HEK293 (cell line): ENCODE measurements around the gene SLC8A1.

Experiments
- CTCF ChIA-PET: fragments of 350-600 bp; formaldehyde crosslinking; extraction: SDS; loops from one replicate; lab custom pipeline; 2021; ENCODE audit warnings: antibody characterized with exemption; lab: Yijun Ruan, JAX
- POLR2A ChIA-PET: fragments of 300-600 bp; formaldehyde crosslinking; extraction: SDS; loops from one replicate; lab custom pipeline; 2020; ENCODE audit warnings: antibody characterized with exemption, inconsistent platforms; lab: Yijun Ruan, JAX
- H3K27ac ChIP-seq: fragments of 200-500 bp; sonication (Bioruptor generic); 2 replicates; pipeline ENCODE4 v1.5.1; 2014; ENCODE audit warnings: low read depth, low read length, control low read depth, inconsistent platforms; ENCODE audit errors: extremely low read depth
- H3K36me3 ChIP-seq, 2 experiments: fragments of 200-500 bp in 1 of 2; sonication (Bioruptor generic) in 1 of 2; 1 replicate in 1 of 2; 2 replicates in 1 of 2; pipeline ENCODE4 v1.5.1; 2014 to 2017; ENCODE audit warnings: inconsistent platforms in 2 of 2, low read length in 2 of 2; ENCODE audit not compliant: control insufficient read depth in 2 of 2, insufficient read depth in 1 of 2
- H3K4me1 ChIP-seq: fragments of 200-500 bp; sonication (Bioruptor generic); 2 replicates; pipeline ENCODE4 v1.5.1; 2014; ENCODE audit warnings: mild to moderate bottlenecking, low read length, inconsistent platforms; ENCODE audit not compliant: control insufficient read depth, insufficient read depth
- H3K4me3 ChIP-seq: 2 replicates; pipeline ENCODE4 v1.5.1; 2011; ENCODE audit warnings: low read depth, mild to moderate bottlenecking, control low read depth, low read length, moderate library complexity
- H3K9me3 ChIP-seq: fragments of 200-500 bp; sonication (Bioruptor generic); 2 replicates; pipeline ENCODE4 v1.5.1; 2014; ENCODE audit warnings: low read depth, low read length, inconsistent platforms; ENCODE audit not compliant: control insufficient read depth, insufficient read depth
- SP2 ChIP-seq: fragments of 450-650 bp; formaldehyde crosslinking; IDR thresholded peaks from 2 replicates; pipeline ENCODE4 v1.5.1; 2016; ENCODE audit warnings: missing biosample characterization, missing genetic modification characterization
- YY2 ChIP-seq: fragments of 450-650 bp; formaldehyde crosslinking; IDR thresholded peaks from 2 replicates; pipeline ENCODE4 v1.5.1; 2016; ENCODE audit warnings: missing biosample characterization, missing genetic modification characterization
- ZBTB21 ChIP-seq: fragments of 450-650 bp; formaldehyde crosslinking; IDR thresholded peaks from 2 replicates; pipeline ENCODE4 v1.5.1; 2017; ENCODE audit warnings: missing biosample characterization, missing genetic modification characterization
- ZBTB48 ChIP-seq: fragments of 450-650 bp; formaldehyde crosslinking; IDR thresholded peaks from 2 replicates; pipeline ENCODE4 v1.5.1; 2016; ENCODE audit warnings: missing biosample characterization, missing genetic modification characterization
- ZBTB7A ChIP-seq: fragments of 450-650 bp; formaldehyde crosslinking; IDR thresholded peaks from 2 replicates; pipeline ENCODE4 v1.5.1; 2016; ENCODE audit warnings: low read depth, missing biosample characterization, missing genetic modification characterization
- ZFP37 ChIP-seq: fragments of 450-650 bp; formaldehyde crosslinking; IDR thresholded peaks from 2 replicates; pipeline ENCODE4 v1.5.1; 2016; ENCODE audit warnings: missing biosample characterization, missing genetic modification characterization
- ZFP69B ChIP-seq: fragments of 450-650 bp; formaldehyde crosslinking; IDR thresholded peaks from 2 replicates; pipeline ENCODE4 v1.5.1; 2016; ENCODE audit warnings: missing biosample characterization, missing genetic modification characterization
- ZNF10 ChIP-seq: fragments of 450-650 bp; formaldehyde crosslinking; IDR thresholded peaks from 2 replicates; pipeline ENCODE4 v1.5.1; 2017; ENCODE audit warnings: missing biosample characterization, missing genetic modification characterization
- ZNF138 ChIP-seq: fragments of 450-650 bp; formaldehyde crosslinking; IDR thresholded peaks from 2 replicates; pipeline ENCODE4 v1.5.1; 2016; ENCODE audit warnings: missing biosample characterization, missing genetic modification characterization, borderline replicate concordance
- ZNF202 ChIP-seq: fragments of 450-650 bp; formaldehyde crosslinking; IDR thresholded peaks from 2 replicates; pipeline ENCODE4 v1.5.1; 2016; ENCODE audit warnings: missing biosample characterization, missing genetic modification characterization, borderline replicate concordance
- ZNF211 ChIP-seq: fragments of 450-650 bp; formaldehyde crosslinking; IDR thresholded peaks from 2 replicates; pipeline ENCODE4 v1.5.1; 2016; ENCODE audit warnings: low read depth, missing biosample characterization, missing genetic modification characterization
- ZNF221 ChIP-seq: fragments of 450-650 bp; formaldehyde crosslinking; IDR thresholded peaks from 2 replicates; pipeline ENCODE4 v1.5.1; 2017; ENCODE audit warnings: missing biosample characterization, missing genetic modification characterization, borderline replicate concordance
- ZNF223 ChIP-seq: fragments of 450-650 bp; formaldehyde crosslinking; IDR thresholded peaks from 2 replicates; pipeline ENCODE4 v1.5.1; 2016; ENCODE audit warnings: missing biosample characterization, missing genetic modification characterization
- ZNF292 ChIP-seq: fragments of 450-650 bp; formaldehyde crosslinking; IDR thresholded peaks from 2 replicates; pipeline ENCODE4 v1.5.1; 2016; ENCODE audit warnings: low read depth, missing biosample characterization, missing genetic modification characterization, borderline replicate concordance
- ZNF311 ChIP-seq: fragments of 450-650 bp; formaldehyde crosslinking; IDR thresholded peaks from 2 replicates; pipeline ENCODE4 v1.5.1; 2017; ENCODE audit warnings: missing biosample characterization, missing genetic modification characterization, borderline replicate concordance
- ZNF510 ChIP-seq: fragments of 450-650 bp; formaldehyde crosslinking; IDR thresholded peaks from 2 replicates; pipeline ENCODE4 v1.5.1; 2018; ENCODE audit warnings: mild to moderate bottlenecking, missing genetic modification characterization, missing biosample characterization; ENCODE audit not compliant: insufficient replicate concordance
- ZNF521 ChIP-seq: fragments of 450-650 bp; formaldehyde crosslinking; IDR thresholded peaks from 2 replicates; pipeline ENCODE4 v1.5.1; 2017; ENCODE audit warnings: missing biosample characterization, mild to moderate bottlenecking, missing genetic modification characterization
- ZNF561 ChIP-seq: fragments of 450-650 bp; IDR thresholded peaks from 2 replicates; pipeline ENCODE4 v1.5.1; 2018; ENCODE audit warnings: missing biosample characterization, missing genetic modification characterization, borderline replicate concordance
- ZNF571 ChIP-seq: fragments of 450-650 bp; formaldehyde crosslinking; IDR thresholded peaks from 2 replicates; pipeline ENCODE4 v1.5.0; 2017; ENCODE audit warnings: missing biosample characterization, missing genetic modification characterization
- ZNF585B ChIP-seq: fragments of 450-650 bp; formaldehyde crosslinking; IDR thresholded peaks from 2 replicates; pipeline ENCODE4 v1.5.1; 2016; ENCODE audit warnings: missing biosample characterization, missing genetic modification characterization
- ZNF626 ChIP-seq: fragments of 450-650 bp; sonication (Bioruptor Pico); formaldehyde crosslinking; IDR thresholded peaks from 2 replicates; pipeline ENCODE4 v1.5.1; 2018; ENCODE audit warnings: missing biosample characterization, missing genetic modification characterization, inconsistent platforms
- ZNF785 ChIP-seq: fragments of 450-650 bp; formaldehyde crosslinking; IDR thresholded peaks from 2 replicates; pipeline ENCODE4 v1.5.1; 2016; ENCODE audit warnings: missing biosample characterization, missing genetic modification characterization
- ZNF843 ChIP-seq: fragments of 450-650 bp; formaldehyde crosslinking; IDR thresholded peaks from 2 replicates; pipeline ENCODE4 v1.5.1; 2016; ENCODE audit warnings: missing biosample characterization, missing genetic modification characterization
- ZSCAN16 ChIP-seq: fragments of 450-650 bp; formaldehyde crosslinking; IDR thresholded peaks from 2 replicates; pipeline ENCODE4 v1.5.1; 2016; ENCODE audit warnings: missing biosample characterization, missing genetic modification characterization
- TF ChIP-seq, protein P1 (sequence below): fragments of 450-650 bp; formaldehyde crosslinking; IDR thresholded peaks from 2 replicates; pipeline ENCODE4 v1.5.1; 2016; ENCODE audit warnings: missing biosample characterization, missing genetic modification characterization
- TF ChIP-seq, protein P2 (sequence below): fragments of 450-650 bp; formaldehyde crosslinking; IDR thresholded peaks from 2 replicates; pipeline ENCODE4 v1.5.1; 2016; ENCODE audit warnings: missing biosample characterization, missing genetic modification characterization, borderline replicate concordance

The SLC8A1 gene

DNA sequence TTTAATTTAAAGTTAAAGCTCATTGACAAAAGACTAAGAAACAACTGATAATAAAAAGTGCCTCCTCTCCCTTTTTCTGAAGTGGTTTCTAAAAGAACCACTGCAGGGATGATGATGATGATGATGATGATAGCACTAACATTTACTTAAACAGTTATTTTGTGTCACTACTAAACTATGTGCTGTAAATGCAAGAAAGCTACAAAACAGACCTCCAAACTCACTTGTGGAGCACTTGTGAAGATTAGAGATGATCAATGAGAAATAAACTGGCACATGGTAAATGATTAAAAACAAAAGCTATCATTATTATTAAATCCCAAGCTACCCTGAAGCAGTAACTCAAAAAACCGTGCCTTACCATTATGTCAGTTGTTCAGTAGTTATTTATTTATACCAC is 88.7 kb downstream of the SLC8A1 start:
- Histone ChIP-seq H3K4me1 (no peaks in the 10 kb centered on the region), H3K4me3 (no peak overlapping the region), H3K9me3 (no peaks in the 10 kb centered on the region), H3K36me3 (no peaks in the 10 kb centered on the region), H3K27ac (no peak overlapping the region)
- ChIA-PET CTCF (no interaction called here), POLR2A (no interaction called here)
- TF ChIP-seq SP2 (tag by site-specific recombination), result no peak
- TF ChIP-seq ZNF138 (tag by site-specific recombination), result no peak
- no peak for TF ChIP-seq ZBTB7A (tag by site-specific recombination)
- TF ChIP-seq ZNF843 (tag by site-specific recombination), result no peak
- no peak for TF ChIP-seq ZNF626 (tag by site-specific recombination)
- TF ChIP-seq ZNF585B (tag by site-specific recombination), result no peak
- no peak for TF ChIP-seq YY2
- TF ChIP-seq ZBTB48 (tag by site-specific recombination), result no peak
- no peak for TF ChIP-seq ZNF311 (tag by site-specific recombination)
- no peak for TF ChIP-seq ZNF292
- TF ChIP-seq ZFP69B, result no peak
- TF ChIP-seq ZFP37 (tag by site-specific recombination), result no peak
- TF ChIP-seq ZSCAN16, result no peak
- TF ChIP-seq, protein P1, sequence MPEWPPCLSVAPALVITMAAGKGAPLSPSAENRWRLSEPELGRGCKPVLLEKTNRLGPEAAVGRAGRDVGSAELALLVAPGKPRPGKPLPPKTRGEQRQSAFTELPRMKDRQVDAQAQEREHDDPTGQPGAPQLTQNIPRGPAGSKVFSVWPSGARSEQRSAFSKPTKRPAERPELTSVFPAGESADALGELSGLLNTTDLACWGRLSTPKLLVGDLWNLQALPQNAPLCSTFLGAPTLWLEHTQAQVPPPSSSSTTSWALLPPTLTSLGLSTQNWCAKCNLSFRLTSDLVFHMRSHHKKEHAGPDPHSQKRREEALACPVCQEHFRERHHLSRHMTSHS, result no peak

DNA sequence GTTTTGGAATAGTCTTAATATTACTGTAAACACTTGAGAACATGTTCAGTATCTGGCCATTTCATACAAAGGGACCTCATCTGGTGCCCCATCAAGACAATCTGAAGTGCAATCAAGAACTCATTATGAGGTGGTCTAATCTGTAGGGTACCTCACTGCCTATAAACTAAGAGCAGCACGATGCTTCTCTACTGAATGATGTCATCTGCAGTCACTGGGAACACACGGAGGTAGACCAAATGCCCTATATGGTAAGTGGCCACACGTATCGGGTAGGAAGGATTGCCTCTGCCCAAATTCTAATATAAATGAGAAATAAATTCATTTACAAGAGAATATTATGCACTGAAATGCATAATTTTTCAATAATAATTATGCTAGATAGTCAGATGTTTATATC is 90.4 kb downstream of the SLC8A1 start:
- Histone ChIP-seq H3K4me1 (no peaks in the 10 kb centered on the region), H3K27ac (no peak overlapping the region), H3K4me3 (no peak overlapping the region), H3K9me3 (no peaks in the 10 kb centered on the region), H3K36me3 (no peaks in the 10 kb centered on the region)
- POLR2A ChIA-PET, result no interaction called here
- TF ChIP-seq ZNF10 (tag by site-specific recombination) (no peak), ZNF221 (tag by site-specific recombination) (no peak), ZNF223 (tag by site-specific recombination) (no peak), ZNF561 (no peak), ZNF211 (no peak), ZBTB21 (tag by site-specific recombination) (no peak), ZNF202 (tag by site-specific recombination) (no peak), ZNF571 (tag by site-specific recombination) (no peak), ZNF510 (no peak), ZNF521 (tag by site-specific recombination) (no peak), ZNF785 (tag by site-specific recombination) (no peak), ZBTB7A (tag by site-specific recombination) (no peak)
- TF ChIP-seq, protein P2, sequence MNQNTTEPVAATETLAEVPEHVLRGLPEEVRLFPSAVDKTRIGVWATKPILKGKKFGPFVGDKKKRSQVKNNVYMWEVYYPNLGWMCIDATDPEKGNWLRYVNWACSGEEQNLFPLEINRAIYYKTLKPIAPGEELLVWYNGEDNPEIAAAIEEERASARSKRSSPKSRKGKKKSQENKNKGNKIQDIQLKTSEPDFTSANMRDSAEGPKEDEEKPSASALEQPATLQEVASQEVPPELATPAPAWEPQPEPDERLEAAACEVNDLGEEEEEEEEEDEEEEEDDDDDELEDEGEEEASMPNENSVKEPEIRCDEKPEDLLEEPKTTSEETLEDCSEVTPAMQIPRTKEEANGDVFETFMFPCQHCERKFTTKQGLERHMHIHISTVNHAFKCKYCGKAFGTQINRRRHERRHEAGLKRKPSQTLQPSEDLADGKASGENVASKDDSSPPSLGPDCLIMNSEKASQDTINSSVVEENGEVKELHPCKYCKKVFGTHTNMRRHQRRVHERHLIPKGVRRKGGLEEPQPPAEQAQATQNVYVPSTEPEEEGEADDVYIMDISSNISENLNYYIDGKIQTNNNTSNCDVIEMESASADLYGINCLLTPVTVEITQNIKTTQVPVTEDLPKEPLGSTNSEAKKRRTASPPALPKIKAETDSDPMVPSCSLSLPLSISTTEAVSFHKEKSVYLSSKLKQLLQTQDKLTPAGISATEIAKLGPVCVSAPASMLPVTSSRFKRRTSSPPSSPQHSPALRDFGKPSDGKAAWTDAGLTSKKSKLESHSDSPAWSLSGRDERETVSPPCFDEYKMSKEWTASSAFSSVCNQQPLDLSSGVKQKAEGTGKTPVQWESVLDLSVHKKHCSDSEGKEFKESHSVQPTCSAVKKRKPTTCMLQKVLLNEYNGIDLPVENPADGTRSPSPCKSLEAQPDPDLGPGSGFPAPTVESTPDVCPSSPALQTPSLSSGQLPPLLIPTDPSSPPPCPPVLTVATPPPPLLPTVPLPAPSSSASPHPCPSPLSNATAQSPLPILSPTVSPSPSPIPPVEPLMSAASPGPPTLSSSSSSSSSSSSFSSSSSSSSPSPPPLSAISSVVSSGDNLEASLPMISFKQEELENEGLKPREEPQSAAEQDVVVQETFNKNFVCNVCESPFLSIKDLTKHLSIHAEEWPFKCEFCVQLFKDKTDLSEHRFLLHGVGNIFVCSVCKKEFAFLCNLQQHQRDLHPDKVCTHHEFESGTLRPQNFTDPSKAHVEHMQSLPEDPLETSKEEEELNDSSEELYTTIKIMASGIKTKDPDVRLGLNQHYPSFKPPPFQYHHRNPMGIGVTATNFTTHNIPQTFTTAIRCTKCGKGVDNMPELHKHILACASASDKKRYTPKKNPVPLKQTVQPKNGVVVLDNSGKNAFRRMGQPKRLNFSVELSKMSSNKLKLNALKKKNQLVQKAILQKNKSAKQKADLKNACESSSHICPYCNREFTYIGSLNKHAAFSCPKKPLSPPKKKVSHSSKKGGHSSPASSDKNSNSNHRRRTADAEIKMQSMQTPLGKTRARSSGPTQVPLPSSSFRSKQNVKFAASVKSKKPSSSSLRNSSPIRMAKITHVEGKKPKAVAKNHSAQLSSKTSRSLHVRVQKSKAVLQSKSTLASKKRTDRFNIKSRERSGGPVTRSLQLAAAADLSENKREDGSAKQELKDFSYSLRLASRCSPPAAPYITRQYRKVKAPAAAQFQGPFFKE (tag by site-specific recombination), result no peak
- CTCF ChIA-PET, result no interaction called here
